Endothelial cell (in vitro differentiated cells): ENCODE results near the gene DCBLD1. TPM values are rescaled to one million over a fixed set of nuclear protein-coding genes. Genes with fewer than 3 reads are reported as not detected.

Experiments used
- DNase-seq: peaks from one replicate; pipeline ENCODE4 v3.0.0; 2021; ENCODE audit warnings: low spot score
- H3K27ac Mint-ChIP-seq: one replicate; pipeline ENCODE4 v1.8.0; 2021; ENCODE audit warnings: mixed read lengths, inconsistent platforms; ENCODE audit not compliant: unreplicated experiment
- H3K27me3 Mint-ChIP-seq: one replicate; pipeline ENCODE4 v1.8.0; 2021; ENCODE audit warnings: mild to moderate bottlenecking, moderate library complexity, mixed read lengths, inconsistent platforms; ENCODE audit not compliant: unreplicated experiment
- H3K36me3 Mint-ChIP-seq: one replicate; pipeline ENCODE4 v1.8.0; 2021; ENCODE audit warnings: mild to moderate bottlenecking, low read depth, mixed read lengths, inconsistent platforms; ENCODE audit not compliant: unreplicated experiment
- H3K4me1 Mint-ChIP-seq: one replicate; pipeline ENCODE4 v1.8.0; 2021; ENCODE audit warnings: mild to moderate bottlenecking, mixed read lengths, inconsistent platforms; ENCODE audit not compliant: unreplicated experiment
- H3K4me3 Mint-ChIP-seq: one replicate; pipeline ENCODE4 v1.8.0; 2021; ENCODE audit warnings: mild to moderate bottlenecking, mixed read lengths, inconsistent platforms; ENCODE audit not compliant: unreplicated experiment
- H3K9me3 Mint-ChIP-seq: one replicate; pipeline ENCODE4 v1.8.0; 2021; ENCODE audit warnings: mixed read lengths, inconsistent platforms; ENCODE audit not compliant: unreplicated experiment
- total RNA-seq: library from RNA; stranded (reverse); fragmentation: NEBNext Ultra II Directional; extraction: Animal tissue kit (Norgen Biotek cat#: 25700); gene quantifications from one replicate; pipeline ENCODE4 v1.2.1, GENCODE V29; 2021; ENCODE audit not compliant: unreplicated experiment
- TF ChIP-seq, protein P1 (sequence below): fragments of 200-600 bp; sonication (generic); IDR thresholded peaks from one replicate; pipeline ENCODE4 v1.5.0; 2021; ENCODE audit warnings: antibody characterized with exemption; ENCODE audit not compliant: unreplicated experiment

DCBLD1 gene
- total RNA-seq, 1 donor from 2014 or later = 203 TPM

DNA sequence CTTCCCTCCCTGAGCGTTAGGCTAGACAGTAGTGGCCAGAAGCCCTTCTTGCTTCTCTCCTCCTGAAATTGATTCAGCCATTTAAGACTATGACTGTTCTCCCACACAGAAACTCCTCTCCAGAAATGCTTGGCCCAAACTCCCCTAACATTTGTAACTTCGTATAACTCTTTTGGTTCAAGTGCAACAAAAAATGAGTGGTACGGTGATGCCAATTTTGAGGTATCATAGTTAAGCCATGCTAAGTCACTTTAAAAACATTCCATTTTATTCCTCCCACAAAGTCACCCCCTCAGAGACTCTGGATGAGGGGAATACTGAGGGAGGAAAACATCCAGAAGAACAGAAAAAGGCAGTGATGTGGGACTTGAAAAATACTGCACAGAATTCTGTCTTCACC, 35.6 kb upstream of the DCBLD1 start:
- no peak overlapping the region for H3K4me3 Mint-ChIP-seq
- TF ChIP-seq, protein P1, sequence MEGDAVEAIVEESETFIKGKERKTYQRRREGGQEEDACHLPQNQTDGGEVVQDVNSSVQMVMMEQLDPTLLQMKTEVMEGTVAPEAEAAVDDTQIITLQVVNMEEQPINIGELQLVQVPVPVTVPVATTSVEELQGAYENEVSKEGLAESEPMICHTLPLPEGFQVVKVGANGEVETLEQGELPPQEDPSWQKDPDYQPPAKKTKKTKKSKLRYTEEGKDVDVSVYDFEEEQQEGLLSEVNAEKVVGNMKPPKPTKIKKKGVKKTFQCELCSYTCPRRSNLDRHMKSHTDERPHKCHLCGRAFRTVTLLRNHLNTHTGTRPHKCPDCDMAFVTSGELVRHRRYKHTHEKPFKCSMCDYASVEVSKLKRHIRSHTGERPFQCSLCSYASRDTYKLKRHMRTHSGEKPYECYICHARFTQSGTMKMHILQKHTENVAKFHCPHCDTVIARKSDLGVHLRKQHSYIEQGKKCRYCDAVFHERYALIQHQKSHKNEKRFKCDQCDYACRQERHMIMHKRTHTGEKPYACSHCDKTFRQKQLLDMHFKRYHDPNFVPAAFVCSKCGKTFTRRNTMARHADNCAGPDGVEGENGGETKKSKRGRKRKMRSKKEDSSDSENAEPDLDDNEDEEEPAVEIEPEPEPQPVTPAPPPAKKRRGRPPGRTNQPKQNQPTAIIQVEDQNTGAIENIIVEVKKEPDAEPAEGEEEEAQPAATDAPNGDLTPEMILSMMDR = no peak
- no peaks in the 10 kb centered on the region for H3K9me3 Mint-ChIP-seq
- DNase-seq = no peak
- peaks cover 20% of the 10 kb centered on the region for H3K4me1 Mint-ChIP-seq
- no peak overlapping the region for H3K27ac Mint-ChIP-seq
- peaks cover 4% of the 10 kb centered on the region for H3K27me3 Mint-ChIP-seq
- H3K36me3 Mint-ChIP-seq = no peaks in the 10 kb centered on the region

DNA sequence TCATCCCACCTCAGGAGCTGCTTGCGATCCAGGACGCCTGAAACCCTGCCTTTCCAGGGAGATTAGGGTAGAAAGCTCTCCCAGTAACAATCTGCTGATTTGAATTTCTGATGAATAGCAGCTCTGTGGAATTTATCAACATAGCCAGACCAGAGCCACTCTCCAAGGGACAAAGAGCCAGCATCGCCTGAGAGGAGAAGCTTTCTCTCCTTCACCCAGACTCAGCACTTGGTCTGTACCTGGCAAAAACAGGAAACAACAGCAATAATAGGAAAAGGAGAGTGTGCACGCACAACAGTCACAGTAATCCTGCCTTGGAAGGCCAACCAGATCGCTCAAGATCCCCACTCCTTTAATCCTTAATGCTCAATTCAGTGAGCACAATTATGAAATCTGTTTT, 34.5 kb upstream of the DCBLD1 start:
- DNase-seq = no peak
- H3K27ac Mint-ChIP-seq = peak overlapping the region; percentile 37
- no peak overlapping the region for H3K4me3 Mint-ChIP-seq
- no peaks in the 10 kb centered on the region for H3K9me3 Mint-ChIP-seq
- peaks cover 25% of the 10 kb centered on the region for H3K4me1 Mint-ChIP-seq
- TF ChIP-seq, protein P1 = no peak
- H3K27me3 Mint-ChIP-seq = peaks cover 4% of the 10 kb centered on the region
- no peaks in the 10 kb centered on the region for H3K36me3 Mint-ChIP-seq

DNA sequence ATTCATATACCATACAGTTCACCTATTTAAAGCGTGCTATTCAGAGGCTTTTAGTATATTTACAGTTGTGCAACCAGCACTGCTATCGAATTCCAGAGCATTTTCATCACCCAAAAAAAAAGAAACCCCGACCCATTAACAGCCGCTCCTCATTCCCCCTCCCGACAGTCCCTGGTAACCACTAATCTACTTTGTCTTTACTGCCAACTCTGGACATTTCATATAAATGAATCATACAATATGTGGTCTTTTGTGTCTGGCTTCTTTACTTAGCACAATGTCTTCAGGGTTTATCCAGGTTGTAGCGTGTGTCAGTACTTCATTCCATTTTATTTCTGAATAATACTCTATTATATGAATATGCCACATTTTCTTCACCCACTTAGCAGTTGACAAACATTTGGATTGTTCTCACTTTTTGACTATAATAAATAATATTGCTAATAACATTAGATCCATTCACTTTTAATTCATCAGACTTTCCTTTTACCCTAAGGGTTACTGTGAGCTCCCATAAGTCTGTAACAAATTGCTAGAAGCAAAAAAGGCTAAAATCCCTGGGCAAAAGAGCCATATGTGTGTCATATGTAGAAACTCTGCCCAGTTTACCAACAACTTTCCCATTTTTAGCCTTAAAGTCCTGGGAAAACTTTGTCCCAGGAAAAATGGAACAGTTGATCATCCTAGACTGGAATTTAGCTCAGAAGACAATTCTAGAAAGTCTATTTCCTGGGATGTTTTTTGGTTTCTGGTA, 33.6 kb upstream of the DCBLD1 start:
- no peaks in the 10 kb centered on the region for H3K9me3 Mint-ChIP-seq
- H3K36me3 Mint-ChIP-seq = no peaks in the 10 kb centered on the region
- TF ChIP-seq, protein P1 = no peak
- H3K4me3 Mint-ChIP-seq = no peak overlapping the region
- peaks cover 25% of the 10 kb centered on the region for H3K4me1 Mint-ChIP-seq
- H3K27me3 Mint-ChIP-seq = peaks cover 4% of the 10 kb centered on the region
- no peak overlapping the region for H3K27ac Mint-ChIP-seq
- no peak for DNase-seq

DNA sequence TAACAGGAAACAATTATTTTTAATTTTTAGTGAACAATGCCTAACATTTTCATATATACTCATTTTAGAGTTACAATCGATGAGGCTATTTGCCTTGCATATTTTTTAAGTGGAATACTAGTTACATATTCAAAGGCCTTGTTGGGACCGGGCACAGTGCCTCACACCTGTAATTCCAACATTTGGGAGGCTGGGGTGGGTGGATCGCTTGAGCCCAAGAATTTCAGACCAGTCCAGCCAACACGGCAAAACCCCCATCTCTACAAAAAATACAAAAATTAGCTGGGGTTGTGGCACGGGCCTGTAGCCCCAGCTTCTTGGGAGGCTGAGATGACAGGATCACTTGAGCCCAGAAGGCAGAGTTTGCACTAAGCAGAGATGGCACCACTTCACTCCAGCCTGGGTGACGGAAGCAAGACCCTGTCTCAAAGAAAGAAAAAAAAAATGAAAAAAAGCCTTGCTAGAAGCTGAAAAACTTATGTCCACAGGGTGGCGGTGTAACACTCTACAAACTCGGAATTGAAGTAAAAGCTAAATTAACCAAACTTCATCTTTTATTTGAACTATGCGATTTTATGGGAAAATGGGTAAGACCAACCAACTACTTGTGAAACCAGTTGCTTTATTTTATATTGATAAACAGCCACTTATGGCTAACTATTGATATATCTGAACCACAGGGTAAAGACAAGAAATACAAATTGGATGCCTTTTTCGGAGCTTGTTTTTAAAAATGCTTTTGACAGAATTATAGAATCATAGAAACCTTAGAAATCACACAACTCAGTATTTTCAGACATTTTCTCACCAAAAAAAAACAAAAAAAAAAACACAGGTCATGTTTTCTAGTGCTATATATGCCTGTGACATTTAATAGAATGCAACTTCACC, 32.7 kb upstream of the DCBLD1 start:
- Mint-ChIP-seq H3K27me3 (peaks cover 4% of the 10 kb centered on the region), H3K4me1 (peaks cover 25% of the 10 kb centered on the region), H3K4me3 (no peak overlapping the region), H3K27ac (no peak overlapping the region), H3K36me3 (no peaks in the 10 kb centered on the region), H3K9me3 (no peaks in the 10 kb centered on the region)
- TF ChIP-seq, protein P1 = peak; percentile 82
- DNase-seq = peak; percentile 56
